Measurements from ENCODE around the gene MSLN. TPM values are rescaled to one million over a fixed set of nuclear protein-coding genes. Genes with fewer than 3 reads are reported as not detected.

The MSLN gene
- total and polyA plus RNA-seq, 2 of the 8 experiments (the other 6 are each of a cell fraction or from before 2014, with no cell fraction given) = 0.28 to 0.50 TPM

DNA sequence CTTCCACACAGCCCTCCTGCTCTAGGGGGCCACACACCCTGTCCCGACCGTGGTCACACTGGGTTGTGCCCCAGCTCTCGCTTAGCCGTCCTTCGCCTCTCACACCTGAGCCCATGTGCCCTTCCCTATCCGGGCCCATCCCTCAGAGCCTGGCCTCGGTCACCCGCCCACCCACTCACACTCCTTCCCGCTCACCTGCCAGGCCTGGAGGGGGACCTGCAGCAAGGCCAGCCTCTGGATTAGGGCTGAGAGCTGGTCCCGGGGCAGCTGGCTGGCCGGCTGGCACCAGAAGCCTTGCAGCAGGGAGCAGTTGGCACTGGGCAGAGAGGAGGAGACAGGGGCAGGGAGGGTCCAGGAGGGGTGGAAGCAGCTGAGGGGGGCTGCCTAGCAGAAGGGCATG lies 17.9 kb downstream of the MSLN start:
- H3K4ac ChIP-seq (replicated peaks; ENCODE audit: insufficient read length, low read depth, low read length) = no peak overlapping the region
- POLR2A ChIA-PET (ENCODE audit: partially characterized antibody) = interaction anchor here (0.8 kb wide), 2 partner anchors 18 to 48 kb away, joined by 3 to 4 read pairs; partner anchors contain the start of gene MSLN
- no peak overlapping the region for H2AK5ac ChIP-seq (ENCODE audit: low read depth, low read length)
- H4K20me1 ChIP-seq (replicated peaks in 1 of 2; ENCODE audit: control insufficient read depth in 1 of 2, insufficient read depth in 2 of 2, low read length in 2 of 2) = peaks cover 0 to 5% of the 10 kb centered on the region in 2 experiments
- H3K4me2 ChIP-seq (ENCODE audit: insufficient read depth in 1 of 2, low read depth in 2 of 2, low read length in 2 of 2) = no peak overlapping the region
- H2BK20ac ChIP-seq (ENCODE audit: low read length) = no peak overlapping the region
- H3K27me3 ChIP-seq (replicated peaks in 1 of 4; ENCODE audit: control insufficient read depth in 3 of 4, extremely low read depth in 1 of 4, insufficient read depth in 3 of 4, low read length in 3 of 4) = peaks cover 0 to 3% (median under 1%) of the 10 kb centered on the region in 4 experiments; a peak in 3 of 7 replicates
- H4K5ac ChIP-seq (ENCODE audit: insufficient read length, low read depth, low read length) = no peak overlapping the region
- H3K18ac ChIP-seq (ENCODE audit: extremely low read depth, low read length) = no peak overlapping the region
- H3K4me1 ChIP-seq (replicated peaks in 1 of 4; ENCODE audit: control insufficient read depth in 3 of 4, insufficient read depth in 4 of 4, low read length in 3 of 4) = no peaks in the 10 kb centered on the region
- no peak overlapping the region for H3K56ac ChIP-seq (replicated peaks; ENCODE audit: insufficient read length, low read depth, low read length)
- no peak overlapping the region for H2AFZ ChIP-seq (ENCODE audit: low read length)
- CTCF ChIA-PET (ENCODE audit: partially characterized antibody) = interaction anchor here (1.0 to 13.7 kb wide), 4 partner anchors 27 to 277 kb away, joined by 3 to 424 read pairs (median 116); partner anchors contain the start of genes ANTKMT, CCDC78, CIAO3 and HAGHL
- H3K79me2 ChIP-seq (ENCODE audit: control insufficient read depth in 1 of 2, insufficient read depth in 2 of 2, low read length in 2 of 2) = no peaks in the 10 kb centered on the region
- no peak overlapping the region for H2BK5ac ChIP-seq (ENCODE audit: low read depth, low read length)
- FAIRE-seq (no peak), DNase-seq (ENCODE audit: low read depth in 1 of 2, low spot score in 2 of 2) (no peak)
- H2BK12ac ChIP-seq (ENCODE audit: low read depth, low read length) = no peak overlapping the region
- TF ChIP-seq, protein P1, sequence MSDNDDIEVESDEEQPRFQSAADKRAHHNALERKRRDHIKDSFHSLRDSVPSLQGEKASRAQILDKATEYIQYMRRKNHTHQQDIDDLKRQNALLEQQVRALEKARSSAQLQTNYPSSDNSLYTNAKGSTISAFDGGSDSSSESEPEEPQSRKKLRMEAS (IDR thresholded peaks at IDR 0.05) = peak; percentile 27; the same call in 1 of the 2 replicates
- TF ChIP-seq, protein P2, sequence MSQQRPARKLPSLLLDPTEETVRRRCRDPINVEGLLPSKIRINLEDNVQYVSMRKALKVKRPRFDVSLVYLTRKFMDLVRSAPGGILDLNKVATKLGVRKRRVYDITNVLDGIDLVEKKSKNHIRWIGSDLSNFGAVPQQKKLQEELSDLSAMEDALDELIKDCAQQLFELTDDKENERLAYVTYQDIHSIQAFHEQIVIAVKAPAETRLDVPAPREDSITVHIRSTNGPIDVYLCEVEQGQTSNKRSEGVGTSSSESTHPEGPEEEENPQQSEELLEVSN (IDR thresholded peaks at IDR 0.05) = peak; percentile 81
- TF ChIP-seq MAFK (IDR thresholded peaks at IDR 0.05; ENCODE audit: low read depth, low read length) (no peak), BRCA1 (IDR thresholded peaks at IDR 0.05; ENCODE audit: low read depth, low read length) (no peak), TAF7 (optimal IDR thresholded peaks at IDR 0.05; ENCODE audit: borderline replicate concordance, low read depth, low read length) (no peak)
- H3K9ac ChIP-seq (replicated peaks in 1 of 4; ENCODE audit: extremely low read depth in 1 of 4, low read depth in 3 of 4, low read length in 3 of 4) = no peak overlapping the region
- H3K14ac ChIP-seq (ENCODE audit: insufficient read length) = no peak overlapping the region
- H3K4me3 ChIP-seq (ENCODE audit: extremely low read depth in 1 of 4, insufficient read depth in 2 of 4, low read depth in 3 of 4, low read length in 4 of 4) = no peak overlapping the region
- no peaks in the 10 kb centered on the region for H3K9me3 ChIP-seq (ENCODE audit: insufficient read depth in 2 of 2, low read depth in 1 of 2, low read length in 1 of 2)
- H3K23me2 ChIP-seq (ENCODE audit: low read depth, low read length) = no peaks in the 10 kb centered on the region; the same call in 1 of the 2 replicates
- no peak overlapping the region for H3K23ac ChIP-seq (ENCODE audit: insufficient read length)
- H3K79me1 ChIP-seq (ENCODE audit: low read depth, low read length) = no peaks in the 10 kb centered on the region
- H2BK120ac ChIP-seq (replicated peaks; ENCODE audit: low read depth, low read length) = no peak overlapping the region
- WGBS, 2 experiments (ENCODE audit: extremely low coverage in 1 of 2, insufficient coverage in 1 of 2, insufficient read length in 1 of 2, insufficient replicate concordance in 2 of 2, low coverage in 1 of 2, low lambda C conversion rate in 2 of 2, missing lambda C conversion rate in 1 of 2) = 90% methylated on average over 11 of the region's 11 CpGs; no CpG with 5 or more reads in 1 of the 2 experiments
- H3K36me3 ChIP-seq (ENCODE audit: control insufficient read depth in 2 of 4, insufficient read depth in 4 of 4, low read length in 3 of 4) = no peaks in the 10 kb centered on the region
- H4K91ac ChIP-seq (replicated peaks; ENCODE audit: insufficient read length, low read length) = no peak overlapping the region
- H2BK15ac ChIP-seq (ENCODE audit: low read length) = no peak overlapping the region
- H3K27ac ChIP-seq (ENCODE audit: low read depth, low read length) = no peak overlapping the region
- H4K8ac ChIP-seq (ENCODE audit: extremely low read depth, insufficient read depth, low read length) = 0 out of 2 replicates have a peak overlapping the region, but pooled peaks have one; percentile 68
